Measurements from ENCODE around the gene SMG7.

SMG7 gene

DNA sequence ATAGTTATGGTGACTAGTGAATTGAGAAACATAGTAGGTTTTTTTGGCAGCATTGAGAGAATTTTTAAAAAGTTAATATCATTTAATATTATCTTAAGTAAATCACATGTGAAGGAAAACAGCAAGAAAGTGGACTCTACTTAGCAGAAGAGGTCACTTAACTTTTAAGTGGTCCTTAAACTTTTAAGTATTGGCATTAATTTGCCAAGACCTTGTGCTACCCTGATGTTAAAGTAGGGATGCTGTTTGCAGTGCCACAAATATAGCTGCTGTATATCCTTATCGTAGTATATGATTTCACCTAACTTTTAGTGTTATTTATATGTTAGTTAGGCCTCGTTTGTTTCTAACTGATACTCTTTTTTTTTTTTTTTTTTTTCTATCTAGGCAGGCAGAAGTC, 40.2 kb downstream of the SMG7 start:
- DNase-seq (ENCODE audit: low spot score): no peak

DNA sequence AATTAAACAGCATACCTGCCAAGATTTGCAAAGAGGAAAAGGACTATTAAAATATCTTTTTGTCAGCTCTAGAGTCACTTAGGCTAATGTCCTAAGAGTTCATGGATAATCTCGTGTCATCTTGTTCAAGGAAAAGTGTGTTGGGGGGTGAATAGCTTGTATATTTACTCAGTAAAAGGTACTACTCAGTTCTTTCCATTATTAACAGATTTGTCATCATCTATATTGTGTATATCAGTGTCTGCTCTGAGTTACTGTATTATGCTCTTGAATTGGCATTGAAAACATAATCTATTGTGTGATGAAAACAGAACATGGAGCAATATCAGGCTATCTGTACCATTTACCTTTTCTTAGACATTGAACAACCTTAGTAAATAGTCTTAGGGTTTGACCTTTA, 41.9 kb downstream of the SMG7 start:
- DNase-seq (ENCODE audit: low spot score): no peak

DNA sequence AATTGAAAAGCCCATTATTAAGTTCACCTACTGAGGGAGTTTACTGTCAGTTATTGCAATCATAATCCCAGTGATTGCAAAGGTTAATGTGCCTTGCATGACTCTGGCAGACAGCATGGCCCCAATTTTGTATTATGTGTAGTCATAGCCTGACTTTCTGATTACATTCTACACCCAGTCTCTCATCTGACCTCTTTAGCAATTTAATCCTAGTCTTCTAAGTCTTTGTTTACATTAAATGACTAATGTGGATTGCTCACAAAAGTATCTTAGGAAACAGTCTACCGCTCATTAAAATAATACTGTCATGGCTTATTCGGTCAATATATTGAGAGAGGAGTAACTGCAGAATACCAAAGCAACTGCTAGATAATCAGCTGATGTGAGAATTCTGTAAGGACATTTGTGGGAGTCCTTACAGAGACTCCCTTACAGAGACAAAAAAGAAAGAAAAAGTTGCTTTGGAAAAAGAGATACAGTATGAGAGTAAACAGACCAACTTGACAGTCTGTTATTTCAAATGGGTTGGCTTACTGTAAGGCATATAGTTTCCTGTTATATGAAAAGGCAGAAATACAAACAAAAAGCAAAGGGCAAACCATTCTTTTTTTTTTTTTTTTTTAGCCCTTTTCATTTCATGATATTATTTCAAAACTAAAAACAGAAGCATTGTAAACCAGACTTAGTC, 42.8 kb downstream of the SMG7 start:
- DNase-seq (ENCODE audit: low spot score): no peak

DNA sequence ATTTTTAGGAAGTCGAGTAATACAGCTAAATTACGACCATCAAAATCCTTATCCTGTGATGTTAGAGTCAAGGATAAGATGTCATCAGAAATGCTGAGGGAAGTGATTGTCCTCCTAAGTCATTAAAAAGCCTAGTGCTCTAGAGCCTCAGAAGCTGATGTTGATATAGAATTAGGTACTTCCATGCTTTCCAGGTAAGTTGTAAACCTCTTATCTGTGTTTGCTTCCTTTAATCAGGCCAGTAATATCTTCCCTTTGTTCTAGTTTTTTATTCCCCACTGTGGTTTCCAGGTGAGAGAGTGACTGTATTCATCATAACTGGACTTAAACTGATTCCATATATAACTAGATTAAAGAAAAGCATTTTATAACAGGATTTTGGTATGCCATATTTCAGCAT, 44.4 kb downstream of the SMG7 start:
- DNase-seq (ENCODE audit: low spot score): no peak

DNA sequence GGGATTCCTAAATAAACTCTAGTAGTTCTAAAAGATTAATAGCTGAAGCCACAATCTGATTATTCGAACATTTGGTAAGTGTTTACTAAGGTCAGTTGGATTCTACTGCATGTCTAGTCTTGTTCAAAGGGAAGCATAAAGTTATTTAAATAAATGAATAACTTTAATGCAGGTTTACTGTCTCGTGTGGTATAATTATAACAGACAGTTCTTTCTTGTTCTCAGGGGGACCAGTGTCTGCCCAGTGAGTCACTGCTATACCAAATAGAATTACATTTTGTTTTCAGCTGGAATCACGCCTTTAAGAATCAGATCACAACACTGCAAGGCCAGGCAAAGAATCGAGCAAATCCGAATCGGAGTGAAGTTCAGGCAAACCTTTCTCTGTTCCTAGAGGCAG, 45.1 kb downstream of the SMG7 start:
- no peak for DNase-seq (ENCODE audit: low spot score)

DNA sequence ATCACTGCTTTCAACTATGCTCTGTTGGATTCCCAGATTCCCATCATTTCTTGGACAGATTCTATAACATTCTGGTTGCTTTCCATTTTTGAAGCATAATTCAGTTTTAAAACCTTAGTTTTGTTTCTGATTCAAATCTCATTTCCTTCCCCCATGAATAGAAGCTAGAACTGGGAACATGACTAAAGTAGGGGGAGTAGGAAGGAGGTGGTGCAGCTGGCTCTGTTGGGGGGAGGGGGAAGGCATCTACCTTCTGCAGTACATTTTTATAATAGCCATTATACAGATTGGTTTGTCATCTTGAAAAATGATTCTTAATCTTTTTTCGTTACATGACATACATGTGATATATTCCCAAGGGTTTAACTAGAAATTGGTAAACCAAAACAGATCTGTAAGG, 48.1 kb downstream of the SMG7 start:
- DNase-seq (ENCODE audit: low spot score): no peak

DNA sequence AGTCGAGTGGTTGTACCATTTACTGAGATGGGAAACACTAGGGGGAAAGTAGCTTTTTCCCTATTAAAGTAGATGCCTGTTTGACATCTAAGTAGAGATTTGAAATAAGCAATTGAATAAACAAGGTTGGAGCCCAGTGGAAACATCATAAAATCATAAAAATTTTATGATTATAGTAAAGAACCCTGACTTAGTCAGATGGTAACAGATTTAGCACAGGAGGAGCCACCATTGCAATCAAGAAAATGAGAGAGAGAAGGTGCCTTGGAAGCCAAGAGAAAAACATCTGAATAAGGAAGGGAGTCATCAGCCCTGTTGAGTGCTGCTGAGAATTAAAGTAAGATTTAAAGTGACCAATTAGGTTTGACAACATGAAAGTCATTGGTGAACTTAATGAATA, 49.8 kb downstream of the SMG7 start:
- DNase-seq (ENCODE audit: low spot score): no peak

DNA sequence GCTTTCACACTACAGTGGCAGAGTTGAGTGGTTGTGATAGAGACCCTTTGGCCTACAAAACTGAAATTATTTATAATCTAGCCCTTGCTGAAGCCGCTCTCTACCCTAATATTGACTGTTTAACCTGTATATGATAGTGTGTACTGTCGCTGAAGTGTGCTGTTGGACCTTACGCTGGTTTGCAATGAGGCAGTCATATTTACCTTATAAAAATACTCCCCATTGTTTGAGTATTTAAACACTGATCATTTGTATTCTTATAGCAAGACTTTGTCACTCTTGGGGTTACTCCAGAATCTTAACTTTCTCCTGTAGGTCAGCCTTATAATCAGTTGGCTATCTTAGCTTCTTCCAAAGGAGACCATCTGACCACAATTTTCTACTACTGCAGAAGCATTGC, 56.3 kb downstream of the SMG7 start:
- DNase-seq (ENCODE audit: low spot score): no peak

DNA sequence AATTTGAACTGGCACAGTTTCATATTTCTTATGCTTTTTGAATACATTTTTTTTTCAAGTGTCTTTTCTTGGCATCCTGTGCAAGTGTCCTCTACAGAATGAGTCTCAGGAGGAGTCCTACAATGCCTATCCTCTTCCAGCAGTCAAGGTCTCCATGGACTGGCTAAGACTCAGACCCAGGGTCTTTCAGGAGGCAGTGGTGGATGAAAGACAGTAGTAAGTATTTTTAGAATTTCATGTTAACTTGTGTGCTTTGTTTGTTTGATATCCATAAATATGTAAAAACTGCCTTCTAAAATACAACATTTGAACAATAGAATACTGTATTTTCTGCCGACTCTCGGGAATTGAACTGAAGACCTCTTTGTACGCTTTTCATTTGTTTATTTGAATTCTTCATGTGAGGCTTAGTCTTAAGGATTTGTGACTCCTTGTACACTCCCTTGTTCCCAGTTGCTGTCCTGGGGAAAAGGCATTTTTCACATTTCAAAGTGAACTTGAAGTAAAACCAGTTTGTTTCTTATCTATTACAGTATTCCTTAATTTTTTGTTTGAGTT, 61.4 kb downstream of the SMG7 start:
- no peak for DNase-seq (ENCODE audit: low spot score)

DNA sequence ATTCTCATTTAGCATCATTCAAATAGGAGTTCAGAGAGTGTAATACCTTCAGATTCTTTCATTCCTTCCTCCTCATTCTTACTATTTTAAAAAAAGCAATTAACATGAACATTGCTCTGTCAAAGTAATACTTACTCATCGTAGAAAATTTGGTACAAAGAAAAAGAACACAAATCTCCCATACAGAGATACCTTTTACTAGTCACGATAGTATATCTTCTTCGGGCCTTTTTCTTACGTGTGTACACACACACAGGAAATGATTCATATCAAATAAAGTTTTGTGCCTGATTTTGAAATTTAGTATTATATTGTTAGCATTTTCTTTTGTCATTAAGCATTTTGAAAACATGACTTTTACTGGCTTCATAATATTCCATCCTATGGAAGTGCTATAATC, 65.1 kb downstream of the SMG7 start:
- DNase-seq (ENCODE audit: low spot score): no peak

DNA sequence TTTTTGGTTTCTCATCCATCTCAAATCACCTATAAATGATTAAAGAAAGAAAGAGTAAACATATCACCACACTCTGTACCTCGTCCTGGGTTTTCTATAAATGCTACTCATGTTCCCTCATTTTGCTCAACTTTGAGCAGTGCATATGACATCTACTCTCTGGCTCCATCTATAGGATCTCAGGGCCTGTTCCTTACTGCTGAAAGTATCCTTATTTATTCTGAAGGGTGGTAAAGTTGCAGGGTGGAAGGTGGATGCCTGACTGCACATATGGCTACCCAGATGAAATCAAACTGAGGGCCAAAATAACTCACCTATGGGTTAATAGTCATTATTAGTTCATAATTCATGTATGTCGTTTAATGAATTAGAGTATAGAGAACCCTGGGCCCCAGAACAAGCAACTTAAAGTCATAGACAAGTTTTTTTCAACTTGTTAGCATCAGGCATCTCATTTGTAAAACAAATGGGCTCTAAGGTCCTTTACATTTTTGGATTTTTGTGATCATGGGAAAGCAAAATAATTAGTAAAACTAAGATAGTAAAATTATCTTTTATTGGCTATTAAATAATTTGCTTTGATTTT, 71.4 kb downstream of the SMG7 start:
- peak; percentile 65 for DNase-seq (ENCODE audit: low spot score)

DNA sequence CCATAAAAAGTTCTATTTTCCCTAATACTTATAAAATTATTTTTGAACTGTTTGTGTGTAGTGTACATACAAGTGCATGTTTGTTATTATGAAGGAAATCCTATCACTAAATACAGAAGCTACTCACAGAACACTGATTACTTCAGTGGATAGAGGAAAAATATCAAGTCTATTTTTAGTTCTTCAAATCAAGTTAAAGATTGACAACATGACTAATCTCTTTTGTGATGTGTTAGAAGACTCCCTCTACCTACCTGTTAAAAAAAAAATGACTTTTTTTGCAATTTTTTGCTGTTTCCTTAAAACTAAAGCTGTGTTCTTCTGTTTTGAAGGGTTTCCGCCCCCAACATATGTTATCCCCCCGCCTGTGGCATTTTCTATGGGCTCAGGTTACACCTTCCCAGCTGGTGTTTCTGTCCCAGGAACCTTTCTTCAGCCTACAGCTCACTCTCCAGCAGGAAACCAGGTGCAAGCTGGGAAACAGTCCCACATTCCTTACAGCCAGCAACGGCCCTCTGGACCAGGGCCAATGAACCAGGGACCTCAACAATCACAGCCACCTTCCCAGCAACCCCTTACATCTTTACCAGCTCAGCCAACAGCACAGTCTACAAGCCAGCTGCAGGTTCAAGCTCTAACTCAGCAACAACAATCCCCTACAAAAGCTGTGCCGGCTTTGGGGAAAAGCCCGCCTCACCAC, 72.4 kb downstream of the SMG7 start:
- peak; percentile 40 for DNase-seq (ENCODE audit: low spot score)

DNA sequence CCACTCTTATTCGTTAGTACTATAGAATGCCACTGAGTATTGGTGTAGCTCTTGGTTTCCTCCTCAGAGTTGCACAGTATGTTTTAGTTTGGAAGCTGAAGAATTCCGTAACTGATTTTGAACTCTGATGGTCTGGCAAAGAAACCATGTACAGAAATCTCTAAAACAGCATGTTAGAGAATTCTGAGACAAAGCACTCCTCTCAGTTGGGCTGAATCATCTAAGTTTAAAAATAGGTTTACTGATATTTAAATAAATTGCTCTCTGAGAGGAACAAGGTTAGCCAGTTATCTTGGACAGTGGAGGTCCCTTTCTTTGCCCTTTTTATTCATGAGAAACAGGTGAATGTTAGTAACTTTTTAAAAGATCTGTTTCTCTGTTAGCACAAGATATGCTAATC, 74.1 kb downstream of the SMG7 start:
- DNase-seq (ENCODE audit: low spot score): no peak

DNA sequence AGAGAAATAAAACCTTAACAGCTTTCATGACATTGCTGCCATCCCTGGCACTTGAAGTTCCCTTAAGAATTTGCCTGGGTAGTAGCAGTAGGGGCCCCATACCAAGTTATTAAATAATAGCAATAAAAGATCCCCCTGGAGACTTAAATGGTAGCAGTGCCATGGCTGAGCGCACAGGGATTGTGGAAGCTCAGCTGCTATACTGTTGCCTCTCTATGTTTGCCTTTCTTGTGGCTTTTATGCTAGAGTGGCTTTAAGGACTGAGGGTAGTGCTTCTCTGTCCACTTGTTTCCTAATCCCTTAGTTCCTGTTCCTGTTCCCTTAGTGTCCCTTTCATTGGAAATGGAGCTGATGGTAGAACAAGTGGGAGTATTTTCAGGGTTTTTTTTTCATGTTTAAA, 75.8 kb downstream of the SMG7 start:
- DNase-seq (ENCODE audit: low spot score): no peak

DNA sequence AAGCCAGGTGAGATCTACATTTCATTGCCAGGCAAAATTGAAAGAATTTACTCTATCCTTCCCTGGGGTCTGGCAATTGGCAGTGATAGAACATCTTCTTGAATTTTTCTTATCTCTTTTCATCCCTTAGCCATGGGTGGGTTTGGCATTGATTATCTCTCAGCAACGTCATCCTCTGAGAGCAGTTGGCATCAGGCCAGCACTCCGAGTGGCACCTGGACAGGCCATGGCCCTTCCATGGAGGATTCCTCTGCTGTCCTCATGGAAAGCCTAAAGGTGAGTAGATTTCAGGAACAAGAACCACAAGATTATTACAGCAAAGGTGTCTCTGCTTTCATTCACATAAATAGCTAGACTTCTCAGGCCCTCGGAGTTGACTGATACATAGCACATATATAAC, 78.6 kb downstream of the SMG7 start:
- DNase-seq (ENCODE audit: low spot score): no peak

DNA sequence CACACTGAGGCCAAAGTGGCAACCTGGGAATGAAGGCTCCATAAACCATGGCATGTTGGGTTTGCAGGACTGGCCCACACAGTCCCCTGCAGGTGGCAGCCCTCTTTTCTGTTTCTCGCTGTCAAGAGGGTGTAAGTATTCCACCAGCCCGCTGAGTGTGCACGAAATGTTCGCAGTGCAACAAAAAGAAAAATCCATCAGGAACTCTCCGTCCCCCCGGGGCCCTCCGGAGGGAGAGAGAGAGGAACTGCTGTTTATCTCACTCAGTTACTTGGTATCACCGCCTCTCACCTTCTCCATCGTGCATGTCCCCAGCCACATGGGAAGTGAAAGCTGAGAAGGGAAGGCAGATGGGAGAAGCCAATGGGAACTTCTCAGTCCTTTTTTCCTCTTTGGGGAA, 79.6 kb downstream of the SMG7 start:
- no peak for DNase-seq (ENCODE audit: low spot score)

DNA sequence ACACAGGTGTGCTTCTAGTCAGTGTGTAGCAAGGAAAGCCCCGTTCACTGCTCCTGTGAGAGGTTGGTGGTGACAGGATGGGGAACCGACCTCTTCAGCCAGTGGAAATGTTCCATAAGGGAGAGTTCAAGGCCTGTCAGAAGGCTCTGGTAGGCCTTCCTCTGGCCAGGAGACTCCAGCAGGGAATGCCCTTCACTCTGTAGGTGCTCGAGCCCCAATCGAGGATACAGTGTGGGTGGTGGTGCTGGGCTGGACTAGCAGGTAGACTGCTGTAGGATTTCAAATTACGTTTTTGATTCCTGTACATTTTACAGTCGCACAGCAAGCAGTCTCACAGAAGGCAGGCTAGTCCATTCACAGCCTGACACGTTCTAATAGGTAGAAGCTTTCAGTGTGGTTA, 80.1 kb downstream of the SMG7 start:
- no peak for DNase-seq (ENCODE audit: low spot score)

DNA sequence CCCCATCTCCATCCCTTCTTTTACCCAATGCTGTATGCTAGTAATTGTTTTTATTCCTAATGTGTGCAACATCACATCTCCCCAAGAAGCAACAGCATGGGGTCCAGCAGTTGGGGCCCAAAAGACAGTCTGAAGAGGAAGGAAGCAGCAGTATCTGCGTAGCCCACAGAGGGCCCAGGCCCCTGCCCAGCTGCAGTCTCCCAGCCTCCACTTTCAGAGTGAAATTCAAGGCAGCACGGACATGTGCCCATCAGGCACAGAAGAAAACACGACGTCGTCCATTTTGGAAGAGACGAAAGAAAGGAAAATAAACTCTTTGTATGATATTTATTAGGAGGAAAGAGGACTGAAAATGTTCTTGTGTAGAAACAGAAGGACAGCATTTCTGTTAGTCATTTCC, 80.6 kb downstream of the SMG7 start:
- no peak for DNase-seq (ENCODE audit: low spot score)

DNA sequence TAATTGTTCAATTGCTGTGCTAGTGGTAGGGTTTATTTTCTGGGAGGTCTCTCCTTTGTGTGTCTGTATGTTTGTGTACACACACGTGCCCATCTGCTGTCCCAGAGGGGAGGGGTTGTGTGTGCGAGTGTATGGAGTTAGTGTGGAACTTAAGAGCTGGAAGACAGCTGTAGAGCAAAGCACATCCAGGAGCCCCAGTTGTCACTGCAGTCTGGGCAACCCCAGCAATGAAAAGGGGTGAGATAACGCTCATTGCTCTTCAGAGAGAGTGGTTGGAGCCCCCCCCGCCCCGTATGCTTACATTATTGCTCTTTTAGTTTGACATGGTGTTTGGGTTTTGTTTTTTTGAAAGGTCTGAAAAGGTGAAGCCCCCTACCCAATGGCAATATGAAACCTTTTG, 81.0 kb downstream of the SMG7 start:
- DNase-seq (ENCODE audit: low spot score): no peak

DNA sequence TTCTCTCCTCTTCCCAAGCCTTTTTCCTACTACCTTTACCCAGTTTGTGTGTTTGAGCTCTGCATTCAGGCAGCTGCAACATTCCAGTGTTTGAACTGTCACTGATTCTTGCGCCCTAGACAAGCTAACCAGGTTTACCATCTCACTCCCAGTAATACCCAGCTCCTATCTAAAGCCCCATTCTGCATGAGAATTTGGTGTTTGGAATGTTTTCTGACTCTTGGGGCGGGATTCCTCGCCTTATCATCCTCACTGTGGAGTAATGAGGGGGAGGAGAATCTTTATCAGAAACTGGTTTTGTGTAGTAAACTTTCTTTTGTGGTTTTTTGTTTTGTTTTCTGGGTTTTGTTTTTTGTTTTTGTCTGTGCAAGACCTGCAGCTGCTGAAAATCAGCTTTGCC, 81.5 kb downstream of the SMG7 start:
- DNase-seq (ENCODE audit: low spot score): no peak

DNA sequence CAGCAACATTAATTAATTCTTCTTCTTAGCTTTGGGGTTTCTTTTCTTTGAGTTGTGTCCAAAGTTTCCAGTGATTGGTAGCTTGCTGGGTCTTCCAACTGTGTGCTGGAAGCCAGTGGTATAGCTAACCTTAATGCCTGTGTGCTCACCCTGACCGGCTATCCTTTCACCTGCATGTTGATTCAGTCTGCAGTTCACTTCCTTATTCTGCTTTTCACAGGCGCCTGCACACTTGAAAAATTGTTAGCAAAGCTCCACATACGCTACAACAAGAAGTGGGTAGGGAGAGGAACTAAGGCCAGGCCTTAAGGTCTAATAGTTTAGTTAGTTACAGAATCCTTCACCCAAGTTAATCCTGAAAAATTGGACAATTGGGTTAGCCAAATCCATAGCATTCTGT, 82.3 kb downstream of the SMG7 start:
- DNase-seq (ENCODE audit: low spot score): no peak

DNA sequence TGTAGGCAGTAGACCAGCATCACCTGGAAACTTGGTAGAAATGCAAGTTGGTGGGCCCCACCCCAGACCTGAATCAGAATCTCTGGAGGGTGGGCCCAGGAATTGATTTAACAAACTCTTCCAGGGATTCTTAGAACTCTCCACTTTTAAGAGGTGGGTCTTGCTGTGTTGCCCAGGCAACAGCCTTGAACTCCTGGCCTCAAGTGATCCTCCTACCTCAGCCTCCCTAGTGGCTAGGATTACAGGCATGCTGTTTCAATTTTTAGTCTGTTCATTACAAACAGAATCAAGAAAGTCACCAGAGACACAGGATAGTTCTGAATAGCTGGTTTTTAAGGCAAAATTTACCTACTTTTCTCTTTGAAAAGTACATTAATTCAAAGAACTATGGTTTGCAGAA, 86.8 kb downstream of the SMG7 start:
- DNase-seq (ENCODE audit: low spot score): no peak

DNA sequence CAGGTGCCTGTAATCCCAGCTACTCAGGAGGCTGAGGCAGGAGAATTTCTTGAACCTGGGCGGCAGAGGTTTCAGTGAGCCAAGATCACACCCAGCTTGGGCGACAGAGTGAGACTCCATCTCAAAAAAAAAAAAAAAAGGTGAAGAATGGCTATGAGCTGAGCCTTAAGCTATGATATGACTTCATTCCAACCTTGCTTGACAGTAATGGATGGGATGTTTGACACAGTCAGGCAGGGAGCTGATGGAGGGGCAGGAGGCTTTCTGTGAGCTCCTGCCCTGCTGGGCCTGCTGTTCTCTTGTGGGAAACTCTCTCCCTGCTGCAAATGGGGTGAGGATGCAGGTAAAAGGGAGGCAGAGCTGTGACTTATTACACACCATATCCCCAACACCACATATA, 90.4 kb downstream of the SMG7 start:
- no peak for DNase-seq (ENCODE audit: low spot score)

DNA sequence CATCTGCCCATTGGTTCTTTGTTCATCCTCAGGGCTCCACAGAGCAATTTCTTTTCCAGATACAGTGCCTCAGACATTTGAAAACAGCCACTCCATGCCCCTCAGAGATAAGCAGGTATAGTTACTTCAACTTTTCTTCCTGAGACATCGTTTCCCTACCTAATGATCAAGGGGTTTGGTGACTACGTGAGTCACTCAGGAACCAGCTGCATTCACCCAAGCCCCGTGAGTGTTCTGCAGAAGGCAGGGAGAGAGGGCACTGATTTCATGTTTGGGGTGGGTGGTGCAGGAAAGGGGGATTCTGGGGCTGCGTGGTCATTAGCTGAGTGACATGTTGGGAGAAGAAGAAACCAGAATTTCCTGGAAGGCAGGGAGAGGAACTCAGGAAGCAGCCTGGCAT, 93.0 kb downstream of the SMG7 start:
- no peak for DNase-seq (ENCODE audit: low spot score)
